Adrenal gland (tissue), 5 donors: ENCODE data around the gene KIAA1614.

Experiments used
- CTCF ChIP-seq, 6 experiments: fragments of 450-650 bp in 4 of 6; fragments of 200-600 bp in 2 of 6; sonication (generic) in 1 of 6; IDR thresholded peaks; 1 replicate in 5 of 6; 2 replicates in 1 of 6; pipeline versions ENCODE4 v1.5.1 to v1.8.0; 2016 to 2021; ENCODE audit warnings: antibody characterized with exemption in 6 of 6, mild to moderate bottlenecking in 2 of 6, moderate library complexity in 1 of 6
- POLR2A ChIP-seq, 2 donors: fragments of 450-650 bp; IDR thresholded peaks; one replicate each; pipeline ENCODE4 v1.6.1; 2017; ENCODE audit warnings: antibody characterized with exemption in 2 of 2, mild to moderate bottlenecking in 2 of 2, moderate library complexity in 1 of 2
- donor health status: DM: no; HTN: no; CAD: no.

- TF ChIP-seq CTCF (IDR thresholded peaks at IDR 0.05) (no peak), POLR2A (IDR thresholded peaks at IDR 0.05) (no peak)
Observed at GRCh38 chr1:180946541-180947498, 34.1 kb downstream of the KIAA1614 start.
